NCI-H1930 (cell line): ENCODE data around the gene MUSTN1.

Experiments
- DNase-seq, 2 experiments: peaks; one replicate each; lab custom pipeline; 2025; lab: John Stamatoyannopoulos, UW

MUSTN1 gene

DNA sequence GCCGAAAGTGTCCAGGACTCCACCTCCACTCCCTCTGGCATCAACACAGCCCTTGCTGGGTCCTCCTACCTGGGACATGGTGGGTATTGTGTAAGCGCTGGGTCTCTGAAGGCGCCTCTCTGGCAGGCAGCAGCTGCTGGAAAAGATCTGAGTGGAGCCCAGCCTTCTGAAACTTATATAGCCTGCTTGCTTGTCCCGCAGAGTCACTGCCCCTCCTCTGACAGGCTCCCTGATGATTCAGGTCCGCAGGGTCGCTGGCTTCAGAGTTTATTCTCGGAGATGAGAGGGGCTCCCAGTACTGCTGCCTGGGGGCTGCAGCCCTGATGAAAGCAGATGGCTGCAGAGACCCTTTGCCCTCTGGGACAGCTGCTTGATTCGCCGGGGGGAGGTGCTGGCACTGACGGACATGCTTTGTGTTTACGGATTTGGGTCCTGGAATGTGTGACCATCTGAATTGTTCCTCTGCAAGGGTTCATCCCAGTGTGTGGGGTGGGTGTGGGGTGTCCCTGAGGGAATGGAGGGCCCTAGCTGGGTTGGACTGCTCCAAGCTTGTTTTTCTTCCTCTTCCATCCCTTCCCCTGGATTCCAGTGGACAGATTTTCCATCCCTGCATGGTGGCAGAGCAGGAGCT lies at the start of gene MUSTN1:
TSS of gene MUSTN1 (minus strand) at position 149 of the 631 bp plus-strand sequence. CDS start at position 78, 71 bp downstream.
- DNase-seq: no peak

DNA sequence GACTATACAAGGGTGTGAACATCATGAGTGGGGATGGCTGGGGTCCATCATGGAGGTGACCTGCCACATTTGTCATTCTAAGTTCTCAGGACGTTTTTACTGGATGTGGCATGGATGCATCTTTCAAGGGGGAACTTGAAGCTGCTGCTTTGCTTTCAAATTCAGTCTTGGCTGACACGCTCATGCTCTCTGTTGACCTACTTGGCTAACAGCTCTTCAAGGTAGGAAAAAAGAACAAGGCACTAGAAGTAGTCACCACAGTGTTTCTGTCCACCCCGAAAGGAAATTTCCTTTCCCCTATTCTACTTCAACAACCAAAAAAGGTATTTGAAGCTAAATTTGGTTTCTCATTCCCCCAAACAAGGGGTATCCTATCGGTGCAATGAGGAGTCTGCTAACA lies 47.6 kb upstream of the MUSTN1 start:
- no peak for DNase-seq

GRCh38 chr3:52881871-52882270 lies 47.1 kb upstream of the MUSTN1 start:
- DNase-seq: no peak

GRCh38 chr3:52880474-52880873 lies 45.7 kb upstream of the MUSTN1 start:
- DNase-seq: no peak

DNA sequence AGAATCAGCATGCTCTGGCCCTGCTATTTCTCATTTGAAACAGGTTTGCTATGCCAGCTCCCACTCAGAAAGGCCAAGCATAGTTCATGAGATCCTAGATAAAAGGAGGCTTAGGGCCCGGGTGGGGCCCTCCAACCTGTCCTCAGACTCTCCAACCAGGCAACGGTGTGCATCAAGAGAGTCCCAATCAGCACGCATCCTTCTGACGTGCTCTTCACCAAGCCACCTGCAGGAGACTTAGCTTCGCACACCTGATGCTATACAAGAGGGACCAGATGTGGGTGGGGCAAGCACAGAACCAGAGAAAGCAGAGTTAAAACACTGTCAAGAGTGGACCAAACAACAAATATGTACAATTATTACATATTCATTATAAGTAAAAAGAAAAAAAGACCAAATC lies 45.2 kb upstream of the MUSTN1 start:
- DNase-seq: no peak

GRCh38 chr3:52879581-52879980 lies 44.8 kb upstream of the MUSTN1 start:
- DNase-seq: no peak

DNA sequence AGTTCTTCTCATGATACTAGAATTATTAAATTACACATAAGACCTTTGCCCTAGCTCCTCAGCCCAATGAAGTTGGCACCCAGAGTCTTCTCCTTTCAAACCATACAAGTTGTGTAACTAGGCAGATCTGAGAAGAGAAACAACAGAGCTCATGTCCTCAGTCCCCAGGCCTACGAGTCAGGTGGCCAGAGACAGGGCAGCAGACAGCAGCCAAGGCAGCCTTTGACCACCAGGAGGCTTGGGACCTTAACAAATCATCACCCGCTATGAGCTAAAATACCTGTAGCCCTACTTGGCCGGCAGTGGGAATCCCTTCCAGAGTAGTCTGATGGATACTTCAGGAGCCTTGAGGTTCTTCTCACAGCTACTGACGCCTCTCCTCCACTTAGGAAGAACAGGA lies 44.3 kb upstream of the MUSTN1 start:
- no peak for DNase-seq

GRCh38 chr3:52877085-52877484 lies 42.3 kb upstream of the MUSTN1 start:
- no peak for DNase-seq

DNA sequence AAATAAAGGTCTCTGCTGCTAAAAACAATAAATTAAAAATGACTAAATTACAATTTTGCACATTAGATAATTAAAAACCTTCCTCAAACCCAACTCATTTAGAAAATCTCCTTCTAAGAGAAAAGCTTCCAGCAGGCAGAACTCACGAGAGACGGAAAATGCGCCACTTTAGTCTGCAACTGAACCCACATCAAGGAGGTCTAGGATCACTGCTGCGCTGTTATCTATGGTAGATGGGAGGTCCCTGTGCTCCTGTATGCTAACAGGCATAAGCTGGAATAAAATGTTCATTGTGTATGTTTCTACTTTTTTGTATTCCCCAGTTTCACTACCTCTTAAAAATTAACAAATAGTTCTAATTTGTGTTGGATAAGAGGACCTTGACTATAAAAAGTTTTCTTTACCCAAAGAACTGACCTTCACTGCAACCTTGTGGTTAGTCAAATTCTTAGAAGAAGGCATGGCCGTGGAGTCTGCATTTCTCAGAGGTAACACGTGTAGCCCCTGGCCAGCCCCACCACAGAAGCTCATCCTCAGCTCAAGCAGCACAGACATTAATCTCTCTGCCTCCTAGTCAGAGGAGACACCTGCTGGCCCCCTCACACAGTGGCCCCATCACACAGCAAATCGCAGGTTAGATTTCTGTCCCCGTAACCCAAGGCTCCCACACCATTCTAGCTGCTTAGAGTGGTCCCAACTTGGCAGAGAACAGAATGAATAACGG lies 40.2 kb upstream of the MUSTN1 start:
- DNase-seq: no peak

GRCh38 chr3:52874160-52874701 lies 39.4 kb upstream of the MUSTN1 start:
- DNase-seq: no peak

DNA sequence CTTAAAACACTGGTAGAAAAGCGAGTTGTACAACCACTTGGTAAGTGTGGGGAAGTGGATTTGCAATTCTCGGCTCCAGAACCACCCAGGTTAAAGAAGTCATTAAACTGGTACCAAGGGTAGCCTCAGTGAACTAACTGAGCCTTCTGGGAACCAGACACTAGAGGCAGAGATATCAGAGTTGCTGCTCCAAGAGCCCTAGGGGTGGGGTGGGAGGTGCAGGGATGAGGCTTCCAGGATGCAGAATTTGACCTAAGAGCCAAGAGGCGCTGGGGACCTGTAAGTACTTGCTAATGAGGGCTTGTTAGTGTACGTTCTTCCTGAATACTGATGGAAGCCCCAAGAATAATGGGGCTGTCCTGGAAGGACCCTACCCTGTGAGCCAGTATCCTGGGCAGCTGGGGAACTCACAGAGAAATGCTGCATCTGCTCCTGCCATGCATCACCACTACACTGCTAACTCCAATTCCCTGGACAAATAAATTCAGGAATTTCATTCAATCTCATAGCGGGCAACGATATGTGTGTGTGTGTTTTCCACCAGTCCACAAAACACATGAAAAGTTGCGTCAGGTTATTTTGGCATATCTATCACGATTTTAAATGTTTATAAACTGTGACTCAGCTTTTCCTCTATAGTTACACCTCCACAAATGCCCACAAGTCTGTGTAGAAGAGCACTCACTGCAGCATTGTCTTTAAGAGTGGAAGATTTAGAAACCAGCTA lies 38.8 kb upstream of the MUSTN1 start:
- DNase-seq: no peak

DNA sequence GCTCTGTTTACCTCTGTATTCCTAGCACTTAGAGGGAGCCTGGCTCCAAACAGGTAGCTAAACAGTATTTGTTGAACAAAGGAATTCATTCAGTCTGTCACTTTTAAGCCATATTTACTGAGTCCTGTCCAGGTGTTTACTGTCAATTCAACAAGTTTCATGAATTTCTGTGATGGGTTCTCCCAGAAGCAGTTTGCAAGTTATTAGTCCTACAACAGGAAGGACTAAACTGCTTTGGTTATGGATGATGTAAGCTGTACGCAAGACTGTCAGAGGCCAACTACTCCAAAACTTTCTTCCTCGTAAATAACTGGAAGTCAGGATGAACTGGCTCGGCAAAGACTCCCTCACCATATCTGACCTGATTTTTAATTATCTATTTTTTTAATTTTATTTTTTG lies 37.4 kb upstream of the MUSTN1 start:
- DNase-seq: no peak

GRCh38 chr3:52871761-52872160 lies 36.9 kb upstream of the MUSTN1 start:
- DNase-seq: no peak

GRCh38 chr3:52870471-52870870 lies 35.7 kb upstream of the MUSTN1 start:
- DNase-seq: no peak

DNA sequence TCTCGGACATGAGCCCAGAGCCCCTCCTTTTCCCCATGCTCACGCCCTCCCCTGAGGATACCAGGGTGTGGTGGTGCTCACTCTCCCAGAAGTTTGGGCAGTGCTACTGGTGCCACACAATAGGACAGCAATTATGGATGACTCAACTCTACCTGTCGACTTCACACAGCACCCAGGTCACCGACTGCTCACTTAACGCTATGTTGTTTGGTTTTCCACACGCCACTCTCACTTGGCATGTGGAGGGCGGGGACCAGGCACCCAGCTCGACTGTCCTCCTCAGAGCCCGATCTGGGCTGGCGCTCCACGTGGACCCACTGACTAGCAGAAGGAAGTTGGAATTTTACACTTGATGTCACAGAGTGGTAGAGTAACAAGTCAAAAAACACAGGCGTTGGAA lies 31.6 kb upstream of the MUSTN1 start:
- DNase-seq: no peak

DNA sequence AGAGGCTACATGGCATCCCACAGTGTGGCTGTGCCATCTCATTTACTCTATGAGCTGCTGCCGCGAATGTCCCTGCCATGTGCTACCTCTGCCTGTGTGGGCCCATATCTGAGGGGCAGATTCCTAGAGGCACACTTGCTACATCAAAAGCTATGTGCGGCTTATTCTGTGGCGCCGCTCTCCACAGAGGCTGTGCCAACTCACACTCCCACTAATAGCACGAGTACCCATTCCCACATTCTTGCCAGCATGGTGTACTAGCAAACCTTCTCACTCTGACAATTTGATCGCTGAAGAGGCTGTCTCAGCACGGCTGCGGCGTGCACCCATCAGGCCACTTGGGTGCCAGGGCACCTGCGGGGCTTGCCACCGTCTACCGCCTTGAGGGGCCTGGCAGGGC lies 31.2 kb upstream of the MUSTN1 start:
- no peak for DNase-seq

DNA sequence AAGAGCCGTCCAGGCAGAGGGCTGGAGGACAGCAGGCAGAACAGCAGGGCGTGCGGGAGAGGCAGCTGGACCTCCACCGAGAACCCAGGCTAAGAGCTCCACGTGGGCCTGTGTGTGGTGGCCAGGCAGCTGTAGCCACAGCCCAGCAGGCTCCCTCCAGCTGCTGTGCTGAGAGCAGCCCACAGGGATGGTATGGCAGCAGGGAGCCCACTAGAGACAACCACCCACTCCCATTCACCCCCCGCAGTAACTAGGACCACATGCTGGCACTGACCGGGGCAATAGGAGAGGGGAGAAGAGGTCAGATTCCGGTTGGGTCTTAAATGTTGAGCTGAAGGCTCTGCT lies 25.6 kb upstream of the MUSTN1 start:
- DNase-seq: no peak

DNA sequence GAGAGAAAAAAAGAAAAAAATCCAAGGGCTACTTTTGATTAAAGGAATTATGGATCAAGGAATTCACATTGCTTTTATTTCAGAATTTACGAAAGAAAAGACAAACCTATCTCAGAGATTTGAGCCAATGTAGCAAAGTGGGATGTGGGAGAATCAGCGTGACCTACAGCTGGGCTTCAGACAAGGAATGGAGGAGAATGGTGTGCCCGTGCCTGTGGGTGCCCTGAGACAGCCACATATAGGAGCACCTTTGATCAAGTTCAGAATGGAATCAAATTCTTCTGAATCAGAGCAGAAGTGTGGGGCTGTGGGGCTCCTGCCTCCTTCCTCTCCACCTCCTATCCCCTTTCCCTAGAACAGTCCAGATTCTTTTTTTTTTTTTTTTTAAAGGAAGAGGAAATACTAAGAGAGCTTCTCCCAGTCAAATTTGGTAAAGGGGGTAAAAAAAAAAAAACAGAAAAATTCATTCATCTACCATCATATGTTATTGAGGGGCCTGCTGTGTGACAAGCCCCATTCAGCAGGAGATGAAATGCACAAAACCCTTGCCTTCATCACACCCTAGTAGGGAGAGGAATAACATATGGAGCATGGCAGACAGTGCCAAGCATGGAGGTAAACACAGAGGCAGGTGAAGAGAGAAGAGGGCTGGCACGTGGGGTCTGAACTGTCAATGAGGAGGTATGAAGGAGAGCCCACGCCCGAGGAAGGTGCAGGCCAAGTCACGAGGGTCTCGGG lies 25.0 kb upstream of the MUSTN1 start:
- no peak for DNase-seq

DNA sequence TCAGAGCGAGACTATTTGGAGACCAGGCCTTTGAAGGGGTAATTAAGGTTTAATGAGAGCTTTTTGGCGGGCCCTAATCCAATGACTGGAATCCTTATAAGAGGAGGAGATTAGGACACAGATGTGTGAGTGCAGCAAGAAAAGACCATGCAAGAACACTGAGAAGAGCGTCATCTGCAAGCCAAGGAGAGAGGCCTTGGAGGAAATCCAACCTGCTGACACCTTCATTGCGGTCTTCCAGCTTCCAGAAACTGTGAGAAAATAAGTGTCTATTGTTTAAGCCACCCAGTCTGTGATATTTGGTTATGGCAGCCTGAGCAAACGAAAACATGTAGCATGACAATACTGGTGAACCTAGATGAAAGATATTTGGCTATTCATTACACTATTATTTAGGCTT lies 23.0 kb upstream of the MUSTN1 start:
- DNase-seq: no peak

- DNase-seq: no peak
Observed at GRCh38 chr3:52857133-52857532, 22.3 kb upstream of the MUSTN1 start.

GRCh38 chr3:52856666-52857065 lies 21.8 kb upstream of the MUSTN1 start:
- no peak for DNase-seq

DNA sequence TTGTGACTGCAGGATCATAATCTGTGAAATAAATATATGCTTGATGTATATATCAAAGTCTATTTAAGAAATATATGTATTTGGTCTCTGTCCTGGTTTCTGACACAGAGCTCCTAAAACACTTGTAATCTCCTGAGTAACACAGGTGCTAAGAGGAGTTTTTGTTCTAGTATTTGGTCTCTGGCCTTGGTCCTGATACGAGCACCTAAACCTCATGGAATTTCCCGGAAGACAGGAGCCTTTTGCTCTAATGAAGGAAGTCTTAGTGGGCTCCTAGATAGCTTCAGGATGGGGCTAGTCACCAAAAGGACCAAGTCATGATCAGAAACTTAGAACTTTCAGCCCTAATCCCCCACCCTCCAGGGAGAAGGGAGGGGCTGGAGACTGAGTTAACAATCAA lies 19.2 kb upstream of the MUSTN1 start:
- DNase-seq: no peak
